RWPE2 (cell line): ENCODE measurements around the gene OPA1.

ENCODE experiments used
- ATAC-seq: fragments of 200-7000 bp; cut with Tn5 transposase; 3 replicates; pipeline ENCODE4 v1.9.1; 2021; ENCODE audit warnings: low read depth
- DNase-seq: peaks from one replicate; pipeline ENCODE4 v3.0.0-alpha.2; 2020; ENCODE audit warnings: low spot score
- H3K27ac ChIP-seq: fragments of 450-650 bp; 2 replicates; pipeline ENCODE4 v1.5.1; 2017; ENCODE audit warnings: mild to moderate bottlenecking; ENCODE audit not compliant: poor library complexity, severe bottlenecking
- H3K27me3 ChIP-seq: fragments of 250-450 bp; sonication (Bioruptor Pico); 2 replicates; pipeline ENCODE4 v1.5.1; 2021; ENCODE audit warnings: mild to moderate bottlenecking, moderate library complexity; ENCODE audit not compliant: insufficient read depth, poor library complexity, severe bottlenecking
- H3K36me3 ChIP-seq: fragments of 250-450 bp; sonication (Bioruptor Pico); 2 replicates; pipeline ENCODE4 v1.5.1; 2020; ENCODE audit warnings: low read depth, mild to moderate bottlenecking, moderate library complexity
- H3K4me1 ChIP-seq: fragments of 250-450 bp; sonication (Bioruptor Pico); 2 replicates; pipeline ENCODE4 v1.5.1; 2021; ENCODE audit warnings: mild to moderate bottlenecking, moderate library complexity; ENCODE audit not compliant: insufficient read depth, poor library complexity, severe bottlenecking
- H3K4me3 ChIP-seq: fragments of 250-450 bp; sonication (Bioruptor Pico); 2 replicates; pipeline ENCODE4 v1.5.1; 2021; ENCODE audit warnings: mild to moderate bottlenecking, moderate library complexity; ENCODE audit not compliant: severe bottlenecking
- H3K9me3 ChIP-seq: fragments of 250-450 bp; sonication (Bioruptor Pico); 2 replicates; pipeline ENCODE4 v1.5.1; 2021; ENCODE audit warnings: mild to moderate bottlenecking, moderate library complexity; ENCODE audit not compliant: severe bottlenecking
- TF ChIP-seq, protein P1 (sequence below): fragments of 450-650 bp; IDR thresholded peaks from one replicate; pipeline ENCODE4 v1.5.1; 2017; ENCODE audit warnings: mild to moderate bottlenecking, moderate library complexity; ENCODE audit not compliant: poor library complexity, severe bottlenecking

The OPA1 gene

DNA sequence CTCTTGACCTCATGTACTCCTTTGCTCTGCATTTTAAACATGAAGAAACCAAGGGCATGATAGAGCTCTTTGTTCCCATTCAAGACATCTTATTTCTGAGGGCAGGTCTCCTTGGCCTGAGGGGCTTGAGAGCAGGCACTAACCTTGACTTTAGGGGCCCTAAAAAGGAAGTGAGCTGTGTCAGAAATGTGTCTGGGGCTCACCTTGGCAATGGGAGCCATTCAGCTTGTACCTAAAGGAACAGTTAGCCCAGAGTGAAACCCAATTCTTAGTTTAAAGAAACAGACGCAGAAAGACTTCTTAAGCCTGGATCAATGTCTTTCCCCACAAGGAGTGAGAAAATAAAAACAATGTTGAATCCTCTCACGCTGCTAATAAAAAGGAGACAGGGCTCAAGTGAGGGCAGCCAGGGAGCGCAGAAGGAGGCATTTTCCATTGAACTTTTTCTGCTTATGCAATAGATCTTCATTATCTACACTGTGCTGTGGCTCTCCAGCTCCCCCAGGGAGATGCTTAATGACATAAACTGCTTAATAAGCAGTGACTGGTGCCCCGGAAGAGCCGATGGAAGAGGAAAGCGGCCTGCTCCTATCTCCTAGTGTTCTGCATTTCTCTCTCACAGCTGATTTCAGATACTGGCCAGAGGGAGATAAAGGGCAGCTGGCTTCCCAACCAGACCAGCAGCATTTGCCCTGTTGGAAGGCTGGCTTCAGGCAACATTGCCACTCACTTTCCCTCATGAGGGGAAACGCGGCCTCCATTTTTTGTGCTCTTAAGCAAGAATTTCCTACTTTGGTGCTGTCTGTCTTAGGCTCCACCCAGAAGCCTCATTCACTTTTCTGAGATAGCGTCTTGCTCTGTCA lies 152.0 kb downstream of the OPA1 start:
- TF ChIP-seq, protein P1, sequence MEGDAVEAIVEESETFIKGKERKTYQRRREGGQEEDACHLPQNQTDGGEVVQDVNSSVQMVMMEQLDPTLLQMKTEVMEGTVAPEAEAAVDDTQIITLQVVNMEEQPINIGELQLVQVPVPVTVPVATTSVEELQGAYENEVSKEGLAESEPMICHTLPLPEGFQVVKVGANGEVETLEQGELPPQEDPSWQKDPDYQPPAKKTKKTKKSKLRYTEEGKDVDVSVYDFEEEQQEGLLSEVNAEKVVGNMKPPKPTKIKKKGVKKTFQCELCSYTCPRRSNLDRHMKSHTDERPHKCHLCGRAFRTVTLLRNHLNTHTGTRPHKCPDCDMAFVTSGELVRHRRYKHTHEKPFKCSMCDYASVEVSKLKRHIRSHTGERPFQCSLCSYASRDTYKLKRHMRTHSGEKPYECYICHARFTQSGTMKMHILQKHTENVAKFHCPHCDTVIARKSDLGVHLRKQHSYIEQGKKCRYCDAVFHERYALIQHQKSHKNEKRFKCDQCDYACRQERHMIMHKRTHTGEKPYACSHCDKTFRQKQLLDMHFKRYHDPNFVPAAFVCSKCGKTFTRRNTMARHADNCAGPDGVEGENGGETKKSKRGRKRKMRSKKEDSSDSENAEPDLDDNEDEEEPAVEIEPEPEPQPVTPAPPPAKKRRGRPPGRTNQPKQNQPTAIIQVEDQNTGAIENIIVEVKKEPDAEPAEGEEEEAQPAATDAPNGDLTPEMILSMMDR = no peak
- ATAC-seq (no peak), DNase-seq (no peak)
- H3K36me3 ChIP-seq = no peaks in the 10 kb centered on the region
- no peak overlapping the region for H3K4me3 ChIP-seq
- no peaks in the 10 kb centered on the region for H3K4me1 ChIP-seq
- no peaks in the 10 kb centered on the region for H3K9me3 ChIP-seq
- no peak overlapping the region for H3K27ac ChIP-seq
- no peaks in the 10 kb centered on the region for H3K27me3 ChIP-seq

DNA sequence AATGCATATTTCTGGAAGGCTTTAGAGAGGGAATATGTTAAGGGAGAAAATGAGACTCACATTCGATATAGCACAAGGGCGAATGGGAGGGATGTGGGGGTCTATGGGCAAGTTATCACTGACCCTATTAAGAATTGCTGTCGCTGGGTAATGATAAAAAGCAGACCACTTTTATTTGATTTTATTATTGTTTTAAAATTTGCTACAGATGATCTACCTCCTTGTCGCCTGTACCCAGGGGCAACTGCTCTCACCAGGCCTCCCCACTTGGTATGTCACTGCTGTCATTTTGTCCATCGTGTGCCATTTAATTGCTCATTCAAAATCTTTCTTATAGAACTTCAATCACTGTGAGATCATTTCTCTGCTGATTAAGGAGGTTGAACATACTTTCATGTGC lies 153.8 kb downstream of the OPA1 start:
- DNase-seq = no peak
- TF ChIP-seq, protein P1 = no peak
- no peaks in the 10 kb centered on the region for H3K27me3 ChIP-seq
- H3K4me1 ChIP-seq = no peaks in the 10 kb centered on the region
- no peak overlapping the region for H3K27ac ChIP-seq
- no peak for ATAC-seq
- H3K36me3 ChIP-seq = no peaks in the 10 kb centered on the region
- H3K4me3 ChIP-seq = no peak overlapping the region
- no peaks in the 10 kb centered on the region for H3K9me3 ChIP-seq
